HG02938 (cell line): ENCODE data around the gene RHEB.
"Not testable (repeated sequence)": the region's sequence is repeated elsewhere in the genome, so short reads cannot be mapped to it uniquely, and the experiment has no call there.

Experiments used
- ATAC-seq: cut with Tn5 transposase; IDR thresholded peaks from one replicate; pipeline ENCODE4 v1.9.1; 2021; ENCODE audit warnings: mild to moderate bottlenecking, moderate library complexity; ENCODE audit not compliant: unreplicated experiment

Gene RHEB

GRCh38 chr7:151519765-151520418, at the start of gene RHEB:
TSS of gene RHEB (minus strand) at chr7:151519895. CDS start at chr7:151519511, 384 bp downstream.
- ATAC-seq = peak; percentile 83

GRCh38 chr7:151566897-151567320, 47.2 kb upstream of the RHEB start:
- ATAC-seq = no peak

GRCh38 chr7:151565541-151565940, 45.8 kb upstream of the RHEB start:
- no peak for ATAC-seq

- ATAC-seq = no peak
Observed at GRCh38 chr7:151560243-151560642, 40.5 kb upstream of the RHEB start.

GRCh38 chr7:151559557-151560183, 40.0 kb upstream of the RHEB start:
- ATAC-seq = no peak

- ATAC-seq = no peak
Observed at GRCh38 chr7:151558575-151558974, 38.9 kb upstream of the RHEB start.

GRCh38 chr7:151556592-151556991, 36.9 kb upstream of the RHEB start:
- no peak for ATAC-seq

GRCh38 chr7:151553356-151553755, 33.7 kb upstream of the RHEB start:
- ATAC-seq = no peak

- ATAC-seq = no peak
Observed at GRCh38 chr7:151552352-151553028, 32.8 kb upstream of the RHEB start.

GRCh38 chr7:151551820-151552219, 32.1 kb upstream of the RHEB start:
- ATAC-seq = no peak

- ATAC-seq = no peak
Observed at GRCh38 chr7:151550656-151551286, 31.1 kb upstream of the RHEB start.

- ATAC-seq = no peak
Observed at GRCh38 chr7:151549644-151550043, 29.9 kb upstream of the RHEB start.

- ATAC-seq = no peak
Observed at GRCh38 chr7:151549083-151549482, 29.4 kb upstream of the RHEB start.

GRCh38 chr7:151544183-151544582, 24.5 kb upstream of the RHEB start:
- no peak for ATAC-seq

- ATAC-seq = no peak
Observed at GRCh38 chr7:151542606-151543130, 23.0 kb upstream of the RHEB start.

- ATAC-seq = no peak
Observed at GRCh38 chr7:151541709-151542499, 22.2 kb upstream of the RHEB start.

- no peak for ATAC-seq
Observed at GRCh38 chr7:151540146-151540545, 20.5 kb upstream of the RHEB start.

- ATAC-seq = peak; percentile 93
Observed at GRCh38 chr7:151539088-151539671, 19.5 kb upstream of the RHEB start.

GRCh38 chr7:151537818-151538561, 18.3 kb upstream of the RHEB start:
- no peak for ATAC-seq

- ATAC-seq = not testable (repeated sequence)
Observed at GRCh38 chr7:151536178-151536577, 16.5 kb upstream of the RHEB start.
